Activated CD4-positive, alpha-beta T cell treated with anti-CD3 and anti-CD28 coated beads, Interleukin-2, amount 50 U/mL, for 4 hours (primary cell): ENCODE results near the gene TAF9B.
A peak's percentile ranks its signal among the peaks of the same experiment; 100 is the strongest.
"Not testable (repeated sequence)": the region's sequence is repeated elsewhere in the genome, so short reads cannot be mapped to it uniquely, and the experiment has no call there.

ENCODE experiments used
- DNase-seq, 2 experiments: peaks; one replicate each; pipeline ENCODE4 v3.0.0-alpha.2; 2020

TAF9B gene

GRCh38 chrX:78139160-78140123 is at the start of gene TAF9B:
TSS of gene TAF9B (minus strand) at chrX:78139650. CDS start at chrX:78139611, 39 bp downstream.
- peak; percentile 76 to 78 for DNase-seq

GRCh38 chrX:78182881-78183280 is 43.4 kb upstream of the TAF9B start:
- no peak for DNase-seq

GRCh38 chrX:78181307-78181706 is 41.9 kb upstream of the TAF9B start:
- no peak for DNase-seq

- no peak for DNase-seq
These were observed 28.6 kb upstream of the TAF9B start for GRCh38 chrX:78168065-78168464.

GRCh38 chrX:78165425-78165824 is 26.0 kb upstream of the TAF9B start:
- no peak for DNase-seq

- not testable (repeated sequence) for DNase-seq
These were observed 23.7 kb upstream of the TAF9B start for GRCh38 chrX:78163175-78163574.

- not testable (repeated sequence) for DNase-seq
These were observed 21.3 kb upstream of the TAF9B start for GRCh38 chrX:78160711-78161110.

GRCh38 chrX:78157846-78158245 is 18.4 kb upstream of the TAF9B start:
- DNase-seq: not testable (repeated sequence)

GRCh38 chrX:78157373-78157772 is 17.9 kb upstream of the TAF9B start:
- DNase-seq: not testable (repeated sequence)

- not testable (repeated sequence) for DNase-seq
These were observed 7.6 kb upstream of the TAF9B start for GRCh38 chrX:78147002-78147540.

GRCh38 chrX:78140206-78140605 is 756 bp upstream of the TAF9B start:
- no peak for DNase-seq

GRCh38 chrX:78133238-78133960 is 6.1 kb downstream of the TAF9B start:
- no peak for DNase-seq

- DNase-seq: no peak
These were observed 8.3 kb downstream of the TAF9B start for GRCh38 chrX:78131117-78131516.

GRCh38 chrX:78130396-78130795 is 9.1 kb downstream of the TAF9B start:
- DNase-seq: no peak

GRCh38 chrX:78129714-78130113 is 9.7 kb downstream of the TAF9B start:
- DNase-seq: no peak

- not testable (repeated sequence) for DNase-seq
These were observed 13.7 kb downstream of the TAF9B start for GRCh38 chrX:78125781-78126180.

GRCh38 chrX:78125148-78125547 is 14.3 kb downstream of the TAF9B start:
- DNase-seq: no peak

GRCh38 chrX:78124307-78124706 is 15.1 kb downstream of the TAF9B start:
- DNase-seq: no peak

- peak in 1 of 2 experiments; percentile 34 for DNase-seq
These were observed 16.3 kb downstream of the TAF9B start for GRCh38 chrX:78123190-78123589.

- no peak for DNase-seq
These were observed 19.8 kb downstream of the TAF9B start for GRCh38 chrX:78119521-78120227.

- no peak for DNase-seq
These were observed 20.8 kb downstream of the TAF9B start for GRCh38 chrX:78118628-78119027.

GRCh38 chrX:78116766-78117165 is 22.7 kb downstream of the TAF9B start:
- no peak for DNase-seq

- no peak for DNase-seq
These were observed 23.1 kb downstream of the TAF9B start for GRCh38 chrX:78116365-78116764.
